HepG2 (cell line): ENCODE data around the gene ATP13A2.

Experiments
- CTCF ChIP-seq: sonication (generic); formaldehyde crosslinking; IDR thresholded peaks from 2 replicates; pipeline ENCODE4 v1.5.0; 2020; ENCODE audit warnings: mild to moderate bottlenecking, missing genetic modification reagents, moderate library complexity
- EZH2 ChIP-seq: conservative IDR thresholded peaks from 2 replicates; pipeline ENCODE4 v1.6.1; 2012; ENCODE audit warnings: mild to moderate bottlenecking, low read depth, low read length, moderate library complexity
- MAX ChIP-seq: IDR thresholded peaks from 2 replicates; pipeline ENCODE4 v1.6.1; 2012; ENCODE audit warnings: inconsistent platforms
- NFYB ChIP-seq: sonication (generic); formaldehyde crosslinking; IDR thresholded peaks from 2 replicates; pipeline ENCODE4 v1.4.0; 2020; ENCODE audit warnings: missing genetic modification reagents
- TBP ChIP-seq: sonication (generic); formaldehyde crosslinking; IDR thresholded peaks from 2 replicates; pipeline ENCODE4 v1.5.0; 2020; ENCODE audit warnings: missing genetic modification reagents
- ZBTB43 ChIP-seq: sonication (generic); formaldehyde crosslinking; conservative IDR thresholded peaks from 2 replicates; pipeline ENCODE4 v1.4.0; 2020; ENCODE audit warnings: missing genetic modification reagents
- ZFP62 ChIP-seq: sonication (generic); formaldehyde crosslinking; IDR thresholded peaks from 2 replicates; pipeline ENCODE4 v1.4.0; 2020; ENCODE audit warnings: missing genetic modification reagents
- ZNF788 ChIP-seq: sonication (generic); formaldehyde crosslinking; IDR thresholded peaks from 2 replicates; pipeline ENCODE4 v1.5.0; 2020; ENCODE audit warnings: mild to moderate bottlenecking, missing genetic modification reagents, borderline replicate concordance

GRCh38 chr1:16944038-16944437 is 67.7 kb downstream of the ATP13A2 start:
- no peak for TF ChIP-seq TBP (CRISPR knock-in tag)
- TF ChIP-seq EZH2, result no peak
- TF ChIP-seq NFYB, result no peak
- no peak for TF ChIP-seq CTCF (CRISPR knock-in tag)
- no peak for TF ChIP-seq ZNF788 (CRISPR knock-in tag)
- no peak for TF ChIP-seq ZFP62 (CRISPR knock-in tag)
- no peak for TF ChIP-seq MAX
- no peak for TF ChIP-seq ZBTB43 (CRISPR knock-in tag)
